Hepatocyte (in vitro differentiated cells): ENCODE measurements around the gene ZFP92.

Source experiments
- EZH2 ChIP-seq: fragments of 200-600 bp; sonication (generic); IDR thresholded peaks from 2 replicates; pipeline ENCODE4 v1.6.1; 2016; ENCODE audit warnings: antibody characterized with exemption, mild to moderate bottlenecking, borderline replicate concordance
- EZH2phosphoT487 ChIP-seq: fragments of 200-600 bp; sonication (generic); IDR thresholded peaks from one replicate; pipeline ENCODE4 v1.6.1; 2018; ENCODE audit warnings: antibody characterized with exemption, mild to moderate bottlenecking, low read depth, moderate library complexity; ENCODE audit not compliant: unreplicated experiment, severe bottlenecking
- TF ChIP-seq, protein P1 (sequence below): fragments of 200-600 bp; sonication (generic); IDR thresholded peaks from 2 replicates; pipeline ENCODE4 v1.5.1; 2016; ENCODE audit warnings: antibody characterized with exemption, mild to moderate bottlenecking; ENCODE audit not compliant: poor library complexity

DNA sequence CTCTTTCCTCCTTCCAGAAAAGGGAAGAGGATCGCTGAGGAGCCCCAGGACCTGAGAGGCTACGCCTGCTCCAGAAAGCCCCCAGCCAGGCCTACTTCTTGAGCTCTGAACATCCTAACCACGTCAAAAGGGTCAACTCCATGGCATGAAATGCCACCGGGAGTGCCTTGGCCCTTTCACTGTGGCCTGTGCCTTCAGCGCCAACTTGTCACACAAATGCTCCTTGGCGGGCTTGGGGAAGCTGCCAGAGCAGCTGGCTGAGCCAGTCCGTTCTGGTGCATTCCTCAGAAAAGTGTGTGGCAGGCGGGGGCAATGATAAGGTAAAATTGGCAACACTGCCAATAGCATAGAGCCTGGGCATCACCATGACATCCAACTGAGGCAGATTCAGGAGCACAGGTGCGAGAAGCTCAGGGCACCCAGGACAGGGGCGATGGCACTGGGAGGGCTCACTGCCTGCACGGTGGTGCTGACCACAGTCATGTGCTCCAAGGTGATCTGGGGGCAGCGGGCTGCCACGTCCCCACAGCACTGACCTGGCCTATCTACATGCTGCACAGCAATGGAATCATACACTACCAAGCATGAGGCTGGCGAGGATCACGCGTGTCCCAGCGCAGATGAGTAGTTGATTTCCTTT is 46.7 kb downstream of the ZFP92 start:
- TF ChIP-seq, protein P1, sequence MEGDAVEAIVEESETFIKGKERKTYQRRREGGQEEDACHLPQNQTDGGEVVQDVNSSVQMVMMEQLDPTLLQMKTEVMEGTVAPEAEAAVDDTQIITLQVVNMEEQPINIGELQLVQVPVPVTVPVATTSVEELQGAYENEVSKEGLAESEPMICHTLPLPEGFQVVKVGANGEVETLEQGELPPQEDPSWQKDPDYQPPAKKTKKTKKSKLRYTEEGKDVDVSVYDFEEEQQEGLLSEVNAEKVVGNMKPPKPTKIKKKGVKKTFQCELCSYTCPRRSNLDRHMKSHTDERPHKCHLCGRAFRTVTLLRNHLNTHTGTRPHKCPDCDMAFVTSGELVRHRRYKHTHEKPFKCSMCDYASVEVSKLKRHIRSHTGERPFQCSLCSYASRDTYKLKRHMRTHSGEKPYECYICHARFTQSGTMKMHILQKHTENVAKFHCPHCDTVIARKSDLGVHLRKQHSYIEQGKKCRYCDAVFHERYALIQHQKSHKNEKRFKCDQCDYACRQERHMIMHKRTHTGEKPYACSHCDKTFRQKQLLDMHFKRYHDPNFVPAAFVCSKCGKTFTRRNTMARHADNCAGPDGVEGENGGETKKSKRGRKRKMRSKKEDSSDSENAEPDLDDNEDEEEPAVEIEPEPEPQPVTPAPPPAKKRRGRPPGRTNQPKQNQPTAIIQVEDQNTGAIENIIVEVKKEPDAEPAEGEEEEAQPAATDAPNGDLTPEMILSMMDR: no peak
- TF ChIP-seq EZH2phosphoT487 (no peak), EZH2 (no peak)
